DOHH2 (cell line): ENCODE results near the gene LRRC42.

Experiments
- H3F3A ChIP-seq: fragments of 200-600 bp; sonication (generic), shearing (Covaris generic); 2 replicates; pipeline ENCODE4 v1.6.0; 2016; ENCODE audit warnings: antibody characterized with exemption, mild to moderate bottlenecking; ENCODE audit not compliant: control insufficient read depth, insufficient read depth
- H3K27ac ChIP-seq: fragments of 200-600 bp; sonication (generic); 2 replicates; pipeline ENCODE4 v1.5.1; 2014; ENCODE audit warnings: low read depth, mild to moderate bottlenecking, low read length, moderate library complexity
- H3K27me3 ChIP-seq: fragments of 200-600 bp; sonication (generic); 2 replicates; pipeline ENCODE4 v1.6.1; 2014; ENCODE audit warnings: mild to moderate bottlenecking, low read length, mixed read lengths; ENCODE audit not compliant: control insufficient read depth
- H3K36me3 ChIP-seq: fragments of 200-600 bp; sonication (generic); 2 replicates; pipeline ENCODE4 v1.6.1; 2014; ENCODE audit warnings: mild to moderate bottlenecking, low read length, moderate library complexity, mixed read lengths; ENCODE audit not compliant: control insufficient read depth
- H3K4me1 ChIP-seq: fragments of 200-600 bp; sonication (generic); 2 replicates; pipeline ENCODE4 v1.6.1; 2014; ENCODE audit warnings: mild to moderate bottlenecking, low read length, mixed read lengths; ENCODE audit not compliant: control insufficient read depth
- H3K4me2 ChIP-seq: fragments of 200-600 bp; sonication (generic); 2 replicates; pipeline ENCODE4 v1.6.0; 2014; ENCODE audit warnings: mild to moderate bottlenecking, low read length, moderate library complexity
- H3K4me3 ChIP-seq: fragments of 200-600 bp; sonication (generic); 2 replicates; pipeline ENCODE4 v1.5.1; 2014; ENCODE audit warnings: mild to moderate bottlenecking, low read length, mixed read lengths
- H3K79me2 ChIP-seq: fragments of 200-600 bp; sonication (generic); 2 replicates; pipeline ENCODE4 v1.6.1; 2014; ENCODE audit warnings: mild to moderate bottlenecking, low read length, mixed read lengths; ENCODE audit not compliant: control insufficient read depth
- H3K9me2 ChIP-seq: fragments of 200-600 bp; sonication (generic); replicated peaks from 2 replicates; pipeline ENCODE4 v1.6.1; 2014; ENCODE audit warnings: mild to moderate bottlenecking, low read length, mixed read lengths; ENCODE audit not compliant: control insufficient read depth
- H3K9me3 ChIP-seq: fragments of 200-600 bp; sonication (generic); 2 replicates; pipeline ENCODE4 v1.6.1; 2014; ENCODE audit warnings: antibody characterized with exemption, low read length, mixed read lengths; ENCODE audit not compliant: control insufficient read depth, insufficient read depth
- H4K20me1 ChIP-seq: fragments of 200-600 bp; sonication (generic); 2 replicates; pipeline ENCODE4 v1.6.0; 2014; ENCODE audit warnings: low read depth, mild to moderate bottlenecking, antibody characterized with exemption, low read length, moderate library complexity; ENCODE audit not compliant: control insufficient read depth, insufficient read depth
- EZH2phosphoT487 ChIP-seq: fragments of 200-600 bp; sonication (generic); IDR thresholded peaks from 2 replicates; pipeline ENCODE4 v1.6.1; 2017; ENCODE audit warnings: borderline replicate concordance, mild to moderate bottlenecking, antibody characterized with exemption, low read length, moderate library complexity, mixed read lengths
- TF ChIP-seq, protein P1 (sequence below): fragments of 200-600 bp; sonication (generic); IDR thresholded peaks from one replicate; pipeline ENCODE4 v1.5.1; 2014; ENCODE audit warnings: antibody characterized with exemption, mild to moderate bottlenecking, low read depth, low read length; ENCODE audit not compliant: poor library complexity, severe bottlenecking

LRRC42 gene

DNA sequence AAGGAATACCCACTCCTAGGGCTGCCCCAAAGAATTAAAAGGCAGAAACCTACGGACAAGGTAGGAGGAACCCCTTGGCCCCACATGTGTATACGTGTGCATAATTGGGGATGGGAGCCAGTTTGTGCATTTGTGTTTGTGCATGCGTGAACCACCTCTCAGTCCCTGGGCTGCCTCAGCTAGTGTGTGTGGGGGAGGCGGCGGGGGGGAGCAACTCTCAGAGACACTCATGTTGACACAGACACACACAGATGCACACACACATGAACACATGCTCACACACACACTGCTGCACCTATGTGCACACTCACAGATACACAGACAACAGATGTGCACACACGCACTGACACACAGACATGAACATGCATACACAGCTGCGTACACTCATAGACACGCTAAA, 66.7 kb downstream of the LRRC42 start:
- TF ChIP-seq EZH2phosphoT487: no peak
- TF ChIP-seq, protein P1, sequence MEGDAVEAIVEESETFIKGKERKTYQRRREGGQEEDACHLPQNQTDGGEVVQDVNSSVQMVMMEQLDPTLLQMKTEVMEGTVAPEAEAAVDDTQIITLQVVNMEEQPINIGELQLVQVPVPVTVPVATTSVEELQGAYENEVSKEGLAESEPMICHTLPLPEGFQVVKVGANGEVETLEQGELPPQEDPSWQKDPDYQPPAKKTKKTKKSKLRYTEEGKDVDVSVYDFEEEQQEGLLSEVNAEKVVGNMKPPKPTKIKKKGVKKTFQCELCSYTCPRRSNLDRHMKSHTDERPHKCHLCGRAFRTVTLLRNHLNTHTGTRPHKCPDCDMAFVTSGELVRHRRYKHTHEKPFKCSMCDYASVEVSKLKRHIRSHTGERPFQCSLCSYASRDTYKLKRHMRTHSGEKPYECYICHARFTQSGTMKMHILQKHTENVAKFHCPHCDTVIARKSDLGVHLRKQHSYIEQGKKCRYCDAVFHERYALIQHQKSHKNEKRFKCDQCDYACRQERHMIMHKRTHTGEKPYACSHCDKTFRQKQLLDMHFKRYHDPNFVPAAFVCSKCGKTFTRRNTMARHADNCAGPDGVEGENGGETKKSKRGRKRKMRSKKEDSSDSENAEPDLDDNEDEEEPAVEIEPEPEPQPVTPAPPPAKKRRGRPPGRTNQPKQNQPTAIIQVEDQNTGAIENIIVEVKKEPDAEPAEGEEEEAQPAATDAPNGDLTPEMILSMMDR: no peak
- Histone ChIP-seq H3K36me3 (no peaks in the 10 kb centered on the region), H3K9me3 (no peaks in the 10 kb centered on the region), H4K20me1 (no peaks in the 10 kb centered on the region), H3K4me3 (no peak overlapping the region), H3K4me1 (no peaks in the 10 kb centered on the region), H3K27ac (no peak overlapping the region), H3K9me2 (no peaks in the 10 kb centered on the region), H3K4me2 (no peak overlapping the region), H3K27me3 (no peaks in the 10 kb centered on the region; the same call in 1 of the 2 replicates), H3F3A (no peaks in the 10 kb centered on the region), H3K79me2 (no peaks in the 10 kb centered on the region)

DNA sequence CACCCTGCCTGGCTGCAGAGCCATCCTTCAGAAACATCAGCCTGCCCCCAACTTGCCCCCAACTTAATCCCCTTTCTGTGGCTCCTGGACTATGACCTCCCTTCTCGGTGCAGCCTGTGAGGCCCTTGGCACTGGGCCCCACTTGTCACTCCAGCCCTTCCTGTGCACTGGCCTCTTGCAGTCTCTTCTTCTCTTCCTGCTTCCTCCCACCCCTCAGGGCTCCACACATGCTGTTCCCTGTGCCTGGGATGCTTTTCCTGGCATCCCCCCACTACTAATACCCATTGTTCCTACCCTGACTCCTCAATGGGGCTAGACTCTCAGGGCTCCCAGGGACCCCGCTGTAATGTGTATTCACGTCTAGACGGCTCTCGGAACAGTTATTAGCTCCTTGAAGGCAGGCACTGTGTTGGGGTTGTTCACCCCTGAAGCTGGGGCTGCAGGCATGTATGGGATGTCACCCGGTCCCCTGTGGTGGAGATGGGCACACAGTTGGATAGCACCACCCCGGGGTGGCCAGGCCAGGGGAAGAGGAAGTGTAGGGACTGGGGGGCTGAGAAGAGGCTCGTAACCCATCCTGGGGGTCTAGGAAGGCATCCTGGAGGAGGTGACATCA, 67.4 kb downstream of the LRRC42 start:
- Histone ChIP-seq H3K27ac (no peak overlapping the region), H3K36me3 (no peaks in the 10 kb centered on the region), H3K4me1 (no peaks in the 10 kb centered on the region), H3K27me3 (no peaks in the 10 kb centered on the region; the same call in 1 of the 2 replicates), H3F3A (no peaks in the 10 kb centered on the region), H4K20me1 (no peaks in the 10 kb centered on the region), H3K9me2 (no peaks in the 10 kb centered on the region), H3K79me2 (no peaks in the 10 kb centered on the region), H3K4me2 (no peak overlapping the region), H3K4me3 (no peak overlapping the region), H3K9me3 (no peaks in the 10 kb centered on the region)
- TF ChIP-seq, protein P1: no peak
- no peak for TF ChIP-seq EZH2phosphoT487

DNA sequence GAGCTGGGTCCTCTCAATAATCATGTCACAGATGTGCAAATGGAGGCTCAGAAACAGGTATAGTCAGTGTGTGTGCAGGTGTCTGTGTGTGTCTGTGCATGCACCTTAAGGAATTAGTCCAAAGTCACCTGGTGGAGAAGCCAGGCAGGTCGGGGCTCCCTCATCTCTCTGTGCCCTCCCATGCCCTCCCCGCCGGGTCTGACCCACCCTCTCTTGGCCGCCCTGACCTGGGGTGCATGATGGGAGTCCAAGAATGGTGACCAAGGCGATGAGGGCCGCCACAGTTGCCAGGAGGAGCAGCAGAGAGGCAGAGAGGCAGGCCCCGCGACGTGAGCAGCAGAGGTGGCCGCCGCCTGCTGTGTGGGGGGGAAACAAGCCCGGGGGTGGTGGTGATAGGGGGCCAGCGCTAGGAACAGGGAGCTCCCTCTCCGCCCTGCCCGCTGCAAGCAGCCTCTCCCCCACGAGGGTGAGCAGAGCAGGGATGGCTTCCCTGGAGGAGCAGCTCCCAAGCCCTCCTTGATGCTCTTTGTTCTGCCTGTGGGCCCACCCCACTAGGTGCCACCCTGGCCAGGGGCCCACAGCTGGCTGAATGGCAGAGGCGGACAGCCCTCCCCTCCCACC, 68.0 kb downstream of the LRRC42 start:
- Histone ChIP-seq H3K27ac (no peak overlapping the region), H3K4me3 (no peak overlapping the region), H3K9me2 (no peaks in the 10 kb centered on the region), H3K36me3 (no peaks in the 10 kb centered on the region), H3K4me2 (no peak overlapping the region), H4K20me1 (no peaks in the 10 kb centered on the region), H3K9me3 (no peaks in the 10 kb centered on the region), H3K27me3 (no peaks in the 10 kb centered on the region; the same call in 1 of the 2 replicates), H3F3A (no peaks in the 10 kb centered on the region), H3K4me1 (no peaks in the 10 kb centered on the region), H3K79me2 (no peaks in the 10 kb centered on the region)
- no peak for TF ChIP-seq EZH2phosphoT487
- TF ChIP-seq, protein P1: no peak
